WTC11 (cell line): ENCODE results near the gene PNRC1. TPM values are rescaled to one million over a fixed set of nuclear protein-coding genes. Genes with fewer than 3 reads are reported as not detected.

Experiments
- ATAC-seq: fragments of 200-7000 bp; cut with Tn5 transposase; 2 replicates; pipeline ENCODE4 v1.10.0; 2021; ENCODE audit warnings: mild to moderate bottlenecking, moderate library complexity
- CTCF ChIA-PET: fragments of 300-600 bp; sonication (Branson Sonifier 250); formaldehyde crosslinking; loops from one replicate; lab custom pipeline; 2021; ENCODE audit warnings: antibody characterized with exemption; lab: Charles Lee
- POLR2A ChIA-PET: fragments of 350-600 bp; sonication (Branson Sonifier 250); formaldehyde crosslinking; loops from one replicate; lab custom pipeline; 2021; ENCODE audit warnings: antibody characterized with exemption; lab: Charles Lee
- DNase-seq: peaks from one replicate; pipeline ENCODE4 v3.0.0; 2021; ENCODE audit warnings: low spot score
- H3K27ac Mint-ChIP-seq: 2 replicates; pipeline ENCODE4 v1.8.0; 2021; ENCODE audit warnings: mixed read lengths
- H3K27me3 Mint-ChIP-seq: 2 replicates; pipeline ENCODE4 v1.8.0; 2021; ENCODE audit warnings: low read depth, mild to moderate bottlenecking, moderate library complexity, mixed read lengths
- H3K36me3 Mint-ChIP-seq: 2 replicates; pipeline ENCODE4 v1.8.0; 2021; ENCODE audit warnings: mixed read lengths
- H3K4me1 Mint-ChIP-seq: 2 replicates; pipeline ENCODE4 v1.8.0; 2022; ENCODE audit warnings: mixed read lengths
- H3K4me3 Mint-ChIP-seq: 2 replicates; pipeline ENCODE4 v1.8.0; 2021; ENCODE audit warnings: mild to moderate bottlenecking, moderate library complexity, mixed read lengths
- H3K9me3 Mint-ChIP-seq: 2 replicates; pipeline ENCODE4 v1.8.0; 2021; ENCODE audit warnings: mixed read lengths
- AR ChIP-seq: fragments of 250-450 bp; sonication (Bioruptor Pico); IDR thresholded peaks from 2 replicates; pipeline ENCODE4 v1.9.0; 2021; ENCODE audit warnings: mild to moderate bottlenecking
- ATF6 ChIP-seq: sonication (generic); formaldehyde crosslinking; IDR thresholded peaks from 2 replicates; pipeline ENCODE4 v1.8.1; 2023; ENCODE audit warnings: mild to moderate bottlenecking, missing genetic modification reagents
- CBFB ChIP-seq: sonication (generic); formaldehyde crosslinking; IDR thresholded peaks from 2 replicates; pipeline ENCODE4 v1.8.1; 2022; ENCODE audit warnings: mild to moderate bottlenecking, low read depth, missing genetic modification reagents
- CREB1 ChIP-seq: sonication (generic); formaldehyde crosslinking; IDR thresholded peaks from 2 replicates; pipeline ENCODE4 v1.8.0; 2023; ENCODE audit warnings: mild to moderate bottlenecking, missing genetic modification reagents
- CTCF ChIP-seq: fragments of 200-600 bp; IDR thresholded peaks from 2 replicates; pipeline ENCODE4 v1.8.0; 2022; ENCODE audit warnings: antibody characterized with exemption
- E2F4 ChIP-seq: sonication (generic); formaldehyde crosslinking; IDR thresholded peaks from 2 replicates; pipeline ENCODE4 v1.8.1; 2022; ENCODE audit warnings: low read depth, mild to moderate bottlenecking, moderate library complexity, missing genetic modification reagents, borderline replicate concordance
- E2F5 ChIP-seq: sonication (generic); formaldehyde crosslinking; IDR thresholded peaks from 2 replicates; pipeline ENCODE4 v1.8.1; 2022; ENCODE audit warnings: mild to moderate bottlenecking, moderate library complexity, missing genetic modification reagents
- FOXK1 ChIP-seq: sonication (generic); formaldehyde crosslinking; IDR thresholded peaks from 2 replicates; pipeline ENCODE4 v1.8.0; 2022; ENCODE audit warnings: mild to moderate bottlenecking, moderate library complexity, missing genetic modification reagents
- GTF2I ChIP-seq: fragments of 250-450 bp; sonication (Bioruptor Pico); conservative IDR thresholded peaks from 2 replicates; pipeline ENCODE4 v1.4.0; 2021; ENCODE audit warnings: mild to moderate bottlenecking
- JUN ChIP-seq: sonication (generic); formaldehyde crosslinking; IDR thresholded peaks from 2 replicates; pipeline ENCODE4 v1.8.0; 2023; ENCODE audit warnings: mild to moderate bottlenecking, missing genetic modification reagents
- KAT7 ChIP-seq: sonication (generic); formaldehyde crosslinking; IDR thresholded peaks from 2 replicates; pipeline ENCODE4 v1.8.1; 2023; ENCODE audit warnings: missing genetic modification reagents, mild to moderate bottlenecking, borderline replicate concordance
- MLX ChIP-seq: sonication (generic); formaldehyde crosslinking; IDR thresholded peaks from 2 replicates; pipeline ENCODE4 v1.8.1; 2023; ENCODE audit warnings: mild to moderate bottlenecking, missing genetic modification reagents, moderate library complexity
- NFE2L1 ChIP-seq: sonication (generic); formaldehyde crosslinking; IDR thresholded peaks from 2 replicates; pipeline ENCODE4 v1.8.1; 2023; ENCODE audit warnings: missing genetic modification reagents
- NR1H2 ChIP-seq: sonication (generic); formaldehyde crosslinking; IDR thresholded peaks from 2 replicates; pipeline ENCODE4 v1.9.0; 2021; ENCODE audit warnings: mild to moderate bottlenecking, moderate library complexity, missing genetic modification reagents
- OVOL2 ChIP-seq: fragments of 250-450 bp; sonication (Bioruptor Pico); IDR thresholded peaks from 2 replicates; pipeline ENCODE4 v1.9.0; 2021; ENCODE audit warnings: mild to moderate bottlenecking, borderline replicate concordance
- TEAD4 ChIP-seq: sonication (generic); formaldehyde crosslinking; IDR thresholded peaks from 2 replicates; pipeline ENCODE4 v1.8.0; 2022; ENCODE audit warnings: mild to moderate bottlenecking, missing genetic modification reagents
- TP53 ChIP-seq: sonication (generic); formaldehyde crosslinking; IDR thresholded peaks from 2 replicates; pipeline ENCODE4 v1.8.1; 2023; ENCODE audit warnings: mild to moderate bottlenecking, missing genetic modification reagents
- USF2 ChIP-seq: sonication (generic); formaldehyde crosslinking; IDR thresholded peaks from 2 replicates; pipeline ENCODE4 v1.8.1; 2023; ENCODE audit warnings: mild to moderate bottlenecking, missing genetic modification reagents, moderate library complexity
- ZBTB21 ChIP-seq: sonication (generic); formaldehyde crosslinking; IDR thresholded peaks from 2 replicates; pipeline ENCODE4 v1.8.1; 2023; ENCODE audit warnings: mild to moderate bottlenecking, missing genetic modification reagents, borderline replicate concordance
- ZNF138 ChIP-seq: sonication (generic); formaldehyde crosslinking; conservative IDR thresholded peaks from 2 replicates; pipeline ENCODE4 v1.8.1; 2022; ENCODE audit warnings: mild to moderate bottlenecking, moderate library complexity, missing genetic modification reagents
- total RNA-seq: library from RNA; stranded (reverse); gene quantifications from 3 replicates; pipeline ENCODE4 v1.2.3, GENCODE V29; 2021
- TF ChIP-seq, protein P1 (sequence below): sonication (generic); formaldehyde crosslinking; IDR thresholded peaks from 2 replicates; pipeline ENCODE4 v1.8.0; 2023; ENCODE audit warnings: mild to moderate bottlenecking, missing genetic modification reagents

Gene PNRC1
- total RNA-seq, 1 experiment from 2014 or later: 39.0 TPM

- Mint-ChIP-seq H3K27ac (no peak overlapping the region), H3K27me3 (peaks cover 3% of the 10 kb centered on the region; the same call in 1 of the 2 replicates), H3K9me3 (peaks cover 13% of the 10 kb centered on the region), H3K4me1 (no peaks in the 10 kb centered on the region), H3K36me3 (no peaks in the 10 kb centered on the region), H3K4me3 (no peak overlapping the region)
- CTCF ChIA-PET: interaction anchor here (1.0 kb wide), 1 partner anchor 90 kb away, joined by 3 read pairs; no protein-coding TSS in a partner anchor
- TF ChIP-seq MLX (CRISPR knock-in tag) (no peak), ZBTB21 (no peak), ZNF138 (CRISPR knock-in tag) (no peak), KAT7 (no peak), E2F4 (CRISPR knock-in tag) (no peak), E2F5 (CRISPR knock-in tag) (no peak), CTCF (no peak), GTF2I (CRISPR knock-in tag) (no peak), CBFB (no peak), USF2 (no peak), NFE2L1 (CRISPR knock-in tag) (no peak), AR (no peak)
- TF ChIP-seq, protein P1, sequence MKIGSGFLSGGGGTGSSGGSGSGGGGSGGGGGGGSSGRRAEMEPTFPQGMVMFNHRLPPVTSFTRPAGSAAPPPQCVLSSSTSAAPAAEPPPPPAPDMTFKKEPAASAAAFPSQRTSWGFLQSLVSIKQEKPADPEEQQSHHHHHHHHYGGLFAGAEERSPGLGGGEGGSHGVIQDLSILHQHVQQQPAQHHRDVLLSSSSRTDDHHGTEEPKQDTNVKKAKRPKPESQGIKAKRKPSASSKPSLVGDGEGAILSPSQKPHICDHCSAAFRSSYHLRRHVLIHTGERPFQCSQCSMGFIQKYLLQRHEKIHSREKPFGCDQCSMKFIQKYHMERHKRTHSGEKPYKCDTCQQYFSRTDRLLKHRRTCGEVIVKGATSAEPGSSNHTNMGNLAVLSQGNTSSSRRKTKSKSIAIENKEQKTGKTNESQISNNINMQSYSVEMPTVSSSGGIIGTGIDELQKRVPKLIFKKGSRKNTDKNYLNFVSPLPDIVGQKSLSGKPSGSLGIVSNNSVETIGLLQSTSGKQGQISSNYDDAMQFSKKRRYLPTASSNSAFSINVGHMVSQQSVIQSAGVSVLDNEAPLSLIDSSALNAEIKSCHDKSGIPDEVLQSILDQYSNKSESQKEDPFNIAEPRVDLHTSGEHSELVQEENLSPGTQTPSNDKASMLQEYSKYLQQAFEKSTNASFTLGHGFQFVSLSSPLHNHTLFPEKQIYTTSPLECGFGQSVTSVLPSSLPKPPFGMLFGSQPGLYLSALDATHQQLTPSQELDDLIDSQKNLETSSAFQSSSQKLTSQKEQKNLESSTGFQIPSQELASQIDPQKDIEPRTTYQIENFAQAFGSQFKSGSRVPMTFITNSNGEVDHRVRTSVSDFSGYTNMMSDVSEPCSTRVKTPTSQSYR (CRISPR knock-in tag): no peak
- ATAC-seq (no peak), DNase-seq (no peak)
- POLR2A ChIA-PET: no interaction called here
Measured at GRCh38 chr6:89073014-89073620, 7.4 kb upstream of the PNRC1 start.

DNA sequence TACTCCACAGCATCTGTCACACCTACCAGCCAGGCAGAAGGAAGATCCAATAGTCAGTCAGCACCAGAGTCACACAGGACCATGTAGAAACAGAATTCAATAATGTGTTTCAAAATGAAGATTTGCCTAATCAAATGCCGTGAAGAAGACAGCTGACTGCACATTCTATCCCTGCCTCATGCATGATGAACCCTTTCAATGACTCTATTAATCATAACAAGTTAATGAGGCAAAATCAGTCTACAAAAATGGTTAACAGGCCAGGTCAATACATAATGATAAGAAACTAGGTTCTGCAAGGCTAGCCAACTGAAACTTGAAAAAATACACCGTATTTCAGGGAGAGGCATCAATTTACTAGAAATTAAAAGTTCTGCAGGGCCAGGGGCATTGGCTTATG, 6.7 kb upstream of the PNRC1 start:
- ChIA-PET CTCF (no interaction called here), POLR2A (interaction anchor here (0.6 kb wide), 1 partner anchor 76 kb away, joined by 3 read pairs; no protein-coding TSS in a partner anchor)
- H3K27ac Mint-ChIP-seq: no peak overlapping the region
- no peak for TF ChIP-seq JUN (CRISPR knock-in tag)
- TF ChIP-seq TP53 (CRISPR knock-in tag): no peak
- no peak for TF ChIP-seq ATF6 (CRISPR knock-in tag)
- TF ChIP-seq ZNF138 (CRISPR knock-in tag): no peak
- TF ChIP-seq OVOL2: no peak
- no peak for TF ChIP-seq CREB1 (CRISPR knock-in tag)
- TF ChIP-seq FOXK1 (CRISPR knock-in tag): no peak
- no peak for TF ChIP-seq TEAD4 (CRISPR knock-in tag)
- TF ChIP-seq NR1H2: no peak

More for the DNA sequence above, 6.7 kb upstream of the PNRC1 start:
- H3K4me1 Mint-ChIP-seq: peaks cover 4% of the 10 kb centered on the region
- H3K27me3 Mint-ChIP-seq: peaks cover 6% of the 10 kb centered on the region; the same call in 1 of the 2 replicates
- no peak overlapping the region for H3K4me3 Mint-ChIP-seq
- ATAC-seq (no peak), DNase-seq (no peak)
- H3K9me3 Mint-ChIP-seq: peaks cover 13% of the 10 kb centered on the region
- no peaks in the 10 kb centered on the region for H3K36me3 Mint-ChIP-seq
